ENCODE results near the gene NPHP1. TPM values are rescaled to one million over a fixed set of nuclear protein-coding genes. Genes with fewer than 3 reads are reported as not detected.
"Not testable (repeated sequence)": the region's sequence is repeated elsewhere in the genome, so short reads cannot be mapped to it uniquely, and the experiment has no call there.

Gene NPHP1
- polyA plus RNA-seq, 1 donor from 2014 or later: 8.0 TPM

GRCh38 chr2:110101901-110102803, 102.7 kb downstream of the NPHP1 start:
- H3K9ac ChIP-seq (ENCODE audit: low read length): no peak overlapping the region
- no peaks in the 10 kb centered on the region for H3K36me3 ChIP-seq (ENCODE audit: insufficient read depth, low read length)
- no peak overlapping the region for H3K4me3 ChIP-seq (ENCODE audit: low read length)
- no peak overlapping the region for H3K4me2 ChIP-seq (ENCODE audit: low read length)
- no peaks in the 10 kb centered on the region for H3K9me2 ChIP-seq (ENCODE audit: insufficient read depth, low read length)
- H4K20me1 ChIP-seq (ENCODE audit: insufficient read depth): no peaks in the 10 kb centered on the region
- no peak overlapping the region for H3K27ac ChIP-seq (ENCODE audit: low read length)
- H3K79me2 ChIP-seq (replicated peaks; ENCODE audit: insufficient read depth, low read length): no peaks in the 10 kb centered on the region
- H2AFZ ChIP-seq (ENCODE audit: low read depth, low read length): no peak overlapping the region
- H3K27me3 ChIP-seq (ENCODE audit: insufficient read depth, low read depth, low read length): no peaks in the 10 kb centered on the region
- TF ChIP-seq RAD21 (conservative IDR thresholded peaks at IDR 0.05) (no peak), MXI1 (conservative IDR thresholded peaks at IDR 0.05; ENCODE audit: poor library complexity, severe bottlenecking) (no peak), CTCF (IDR thresholded peaks at IDR 0.05; ENCODE audit: poor library complexity, severe bottlenecking) (no peak), TAF1 (IDR thresholded peaks at IDR 0.05; ENCODE audit: low read depth) (no peak), EZH2 (IDR thresholded peaks at IDR 0.05; ENCODE audit: borderline replicate concordance, insufficient read depth, low read length, poor library complexity, severe bottlenecking) (no peak)
- no peaks in the 10 kb centered on the region for H3F3A ChIP-seq (ENCODE audit: insufficient read depth, low read length, poor library complexity, severe bottlenecking)
- no peaks in the 10 kb centered on the region for H3K9me3 ChIP-seq (ENCODE audit: low read length)

GRCh38 chr2:110101280-110101844, 103.5 kb downstream of the NPHP1 start:
- H3K27ac ChIP-seq (ENCODE audit: low read length): no peak overlapping the region
- H3K79me2 ChIP-seq (replicated peaks; ENCODE audit: insufficient read depth, low read length): no peaks in the 10 kb centered on the region
- H2AFZ ChIP-seq (ENCODE audit: low read depth, low read length): no peak overlapping the region
- H4K20me1 ChIP-seq (ENCODE audit: insufficient read depth): no peaks in the 10 kb centered on the region
- H3K36me3 ChIP-seq (ENCODE audit: insufficient read depth, low read length): no peaks in the 10 kb centered on the region
- H3K9ac ChIP-seq (ENCODE audit: low read length): no peak overlapping the region
- no peaks in the 10 kb centered on the region for H3K9me3 ChIP-seq (ENCODE audit: low read length)
- H3F3A ChIP-seq (ENCODE audit: insufficient read depth, low read length, poor library complexity, severe bottlenecking): no peaks in the 10 kb centered on the region
- H3K4me2 ChIP-seq (ENCODE audit: low read length): no peak overlapping the region
- no peaks in the 10 kb centered on the region for H3K27me3 ChIP-seq (ENCODE audit: insufficient read depth, low read depth, low read length)
- no peaks in the 10 kb centered on the region for H3K9me2 ChIP-seq (ENCODE audit: insufficient read depth, low read length)
- H3K4me3 ChIP-seq (ENCODE audit: low read length): no peak overlapping the region
- TF ChIP-seq TAF1 (IDR thresholded peaks at IDR 0.05; ENCODE audit: low read depth) (no peak), EP300 (conservative IDR thresholded peaks at IDR 0.05; ENCODE audit: poor library complexity, severe bottlenecking) (no peak), MXI1 (conservative IDR thresholded peaks at IDR 0.05; ENCODE audit: poor library complexity, severe bottlenecking) (no peak), EZH2 (IDR thresholded peaks at IDR 0.05; ENCODE audit: borderline replicate concordance, insufficient read depth, low read length, poor library complexity, severe bottlenecking) (no peak), REST (IDR thresholded peaks at IDR 0.05; ENCODE audit: borderline replicate concordance) (no peak), SMC3 (conservative IDR thresholded peaks at IDR 0.05; ENCODE audit: poor library complexity) (no peak), POLR2AphosphoS5 (IDR thresholded peaks at IDR 0.05) (no peak), RAD21 (conservative IDR thresholded peaks at IDR 0.05) (no peak), CTCF (IDR thresholded peaks at IDR 0.05; ENCODE audit: poor library complexity, severe bottlenecking) (no peak)

- H3K9me2 ChIP-seq (ENCODE audit: insufficient read depth, low read length); H3K4me2 ChIP-seq (ENCODE audit: low read length); H3K4me3 ChIP-seq (ENCODE audit: low read length); H3K79me2 ChIP-seq (replicated peaks; ENCODE audit: insufficient read depth, low read length); H4K20me1 ChIP-seq (ENCODE audit: insufficient read depth); H3K27me3 ChIP-seq (ENCODE audit: insufficient read depth, low read depth, low read length); H3K9me3 ChIP-seq (ENCODE audit: low read length); H2AFZ ChIP-seq (ENCODE audit: low read depth, low read length); H3K36me3 ChIP-seq (ENCODE audit: insufficient read depth, low read length); H3F3A ChIP-seq (ENCODE audit: insufficient read depth, low read length, poor library complexity, severe bottlenecking); H3K27ac ChIP-seq (ENCODE audit: low read length); H3K9ac ChIP-seq (ENCODE audit: low read length): not testable (repeated sequence)
Observed at GRCh38 chr2:110100880-110101279, 103.9 kb downstream of the NPHP1 start.
